NCI-H2227 treated with DMSO at 0.1 percent for 48 hours (cell line): ENCODE data around the gene BBOX1.
"Not testable (repeated sequence)": the region's sequence is repeated elsewhere in the genome, so short reads cannot be mapped to it uniquely, and the experiment has no call there.

ENCODE experiments used
- DNase-seq: peaks from one replicate; lab custom pipeline; 2025; lab: John Stamatoyannopoulos, UW

Gene BBOX1

DNA sequence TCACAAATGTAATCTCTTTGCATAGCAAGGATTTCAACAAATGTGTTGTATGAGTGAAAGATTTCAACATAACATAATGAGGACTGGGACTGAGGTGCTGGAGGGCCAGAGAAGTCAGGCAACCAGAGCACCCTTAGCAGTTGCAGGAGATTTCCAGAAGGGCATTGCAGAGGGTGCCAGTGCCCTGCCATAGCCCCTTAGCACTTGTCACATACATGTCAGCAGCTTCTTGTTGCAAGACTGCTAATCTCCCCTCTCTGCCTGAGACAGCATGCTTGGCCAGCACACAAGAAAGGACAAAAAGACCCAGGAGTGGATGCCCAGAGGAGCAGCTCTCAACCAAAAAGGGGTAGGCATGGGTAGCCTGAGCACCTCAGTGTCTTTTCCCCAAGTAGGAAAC is 43.2 kb downstream of the BBOX1 start:
- DNase-seq, result no peak

- no peak for DNase-seq
Observed at GRCh38 chr11:27084518-27084917, 43.9 kb downstream of the BBOX1 start.

- no peak for DNase-seq
Observed at GRCh38 chr11:27085111-27085510, 44.5 kb downstream of the BBOX1 start.

DNA sequence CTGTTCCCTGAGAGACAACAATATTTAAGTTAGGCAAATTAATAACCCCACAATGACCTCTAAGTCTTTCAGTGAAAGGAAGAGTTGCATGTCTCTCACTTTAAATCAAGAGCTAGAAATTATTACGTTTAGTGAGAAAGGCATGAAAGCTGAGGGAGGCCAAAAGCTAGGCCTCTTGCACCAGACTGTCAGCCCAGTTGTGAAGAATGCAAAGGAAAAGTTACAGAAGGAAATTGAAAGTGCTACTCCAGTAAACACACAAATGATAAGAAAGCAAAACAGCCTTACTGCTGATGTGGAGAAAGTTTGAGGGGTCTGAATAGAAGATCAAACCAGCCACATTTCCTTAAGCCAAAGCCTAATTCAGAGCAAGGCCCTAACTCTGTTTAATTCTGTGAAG is 45.0 kb downstream of the BBOX1 start:
- no peak for DNase-seq

DNA sequence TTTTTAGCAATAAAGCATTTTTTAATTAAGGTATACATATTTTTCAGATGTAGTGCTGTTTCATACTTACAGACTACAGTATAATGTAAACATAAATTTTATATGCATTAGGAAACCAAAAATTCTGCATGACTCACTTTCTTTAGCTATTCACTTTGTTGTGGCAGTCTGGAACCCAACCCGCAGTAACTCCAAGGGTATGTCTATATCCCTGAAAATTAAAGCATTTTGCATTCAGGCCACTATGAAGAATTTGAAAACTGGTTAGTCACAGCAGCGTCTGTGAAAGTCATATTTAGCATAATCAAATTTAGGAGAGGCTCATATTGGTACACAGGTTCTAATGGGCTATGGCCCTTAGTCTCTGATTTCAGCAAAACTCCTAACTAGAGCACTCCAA is 46.8 kb downstream of the BBOX1 start:
- no peak for DNase-seq

GRCh38 chr11:27088353-27088752 is 47.7 kb downstream of the BBOX1 start:
- no peak for DNase-seq

DNA sequence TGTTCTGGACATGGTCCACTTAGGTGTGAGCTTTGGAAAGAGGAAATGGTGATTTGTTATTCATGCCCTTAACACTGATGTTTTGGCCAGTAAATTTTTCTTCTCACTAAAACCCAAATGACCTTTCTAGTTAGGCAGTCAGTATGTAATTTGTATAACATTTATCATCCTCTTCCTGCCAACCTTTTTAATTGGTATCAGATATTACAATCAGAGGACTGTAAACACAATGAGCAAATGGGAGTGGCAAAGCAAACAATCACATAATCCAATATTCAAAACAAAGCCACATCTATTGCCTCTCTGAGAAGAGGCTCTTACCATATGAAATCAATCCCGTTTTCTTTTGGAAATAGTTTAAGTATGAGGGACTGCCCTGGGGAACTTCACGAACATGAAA is 49.1 kb downstream of the BBOX1 start:
- DNase-seq, result no peak

- not testable (repeated sequence) for DNase-seq
Observed at GRCh38 chr11:27090357-27090948, 49.8 kb downstream of the BBOX1 start.

DNA sequence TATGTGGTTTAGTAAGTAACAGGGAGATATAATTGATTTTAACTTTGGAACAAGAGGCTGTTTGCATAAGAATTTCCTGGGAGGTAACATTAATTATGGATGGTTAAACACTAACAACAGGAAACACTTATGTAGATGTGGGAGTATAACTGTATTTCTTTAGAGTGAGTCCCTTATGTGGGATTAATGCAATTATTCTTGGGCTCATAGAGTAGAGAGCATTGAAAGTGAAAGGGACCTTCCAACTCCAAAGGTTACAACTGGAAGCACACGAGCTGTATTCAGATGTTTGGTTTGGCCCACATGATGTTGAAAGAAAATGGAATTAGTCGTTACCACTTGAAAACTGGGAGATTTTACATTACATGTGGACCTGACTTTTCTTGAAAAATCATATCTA is 53.5 kb downstream of the BBOX1 start:
- no peak for DNase-seq

- DNase-seq, result no peak
Observed at GRCh38 chr11:27095059-27095458, 54.4 kb downstream of the BBOX1 start.

GRCh38 chr11:27095887-27096286 is 55.3 kb downstream of the BBOX1 start:
- no peak for DNase-seq

GRCh38 chr11:27097551-27097950 is 56.9 kb downstream of the BBOX1 start:
- DNase-seq, result no peak

GRCh38 chr11:27100534-27100933 is 59.9 kb downstream of the BBOX1 start:
- no peak for DNase-seq

DNA sequence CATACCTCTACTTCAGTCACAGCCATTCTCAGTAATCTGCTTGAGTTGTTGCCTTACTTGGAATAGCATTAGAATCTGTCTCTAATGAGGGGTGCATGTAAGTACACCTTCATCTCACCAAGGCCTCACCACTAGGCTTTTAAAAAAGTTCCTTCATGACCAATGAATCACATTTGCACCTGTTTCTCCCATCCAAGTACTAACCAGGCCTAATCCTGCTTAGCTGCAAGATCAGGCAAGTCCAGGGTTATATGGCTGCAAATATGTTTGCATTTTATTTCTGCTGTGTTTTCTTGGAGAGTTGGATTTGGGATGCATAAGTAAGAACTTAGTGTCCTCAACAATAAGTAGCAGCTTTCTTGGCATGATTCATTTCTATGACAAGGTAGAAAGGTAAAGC is 66.9 kb downstream of the BBOX1 start:
- no peak for DNase-seq

- DNase-seq, result no peak
Observed at GRCh38 chr11:27108809-27109208, 68.2 kb downstream of the BBOX1 start.

DNA sequence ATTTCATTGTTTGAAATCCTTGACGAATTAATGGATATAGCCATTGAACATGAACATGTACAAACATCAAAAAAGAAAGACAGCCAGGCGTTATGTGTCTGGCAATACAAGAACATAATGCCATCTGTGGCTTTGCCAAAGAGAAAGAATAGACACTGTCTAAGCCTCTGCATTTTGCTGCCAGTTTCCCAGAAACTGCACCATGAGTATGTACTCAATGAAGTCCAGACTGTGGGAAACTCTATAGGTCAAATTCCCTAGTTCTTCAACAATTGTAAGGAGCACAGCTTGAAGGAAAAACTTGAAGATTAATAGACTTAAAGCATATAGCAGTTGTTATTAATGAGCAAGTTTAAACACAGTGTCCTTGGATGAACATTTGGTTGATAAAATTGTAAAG is 71.3 kb downstream of the BBOX1 start:
- no peak for DNase-seq

- no peak for DNase-seq
Observed at GRCh38 chr11:27112946-27113345, 72.3 kb downstream of the BBOX1 start.

DNA sequence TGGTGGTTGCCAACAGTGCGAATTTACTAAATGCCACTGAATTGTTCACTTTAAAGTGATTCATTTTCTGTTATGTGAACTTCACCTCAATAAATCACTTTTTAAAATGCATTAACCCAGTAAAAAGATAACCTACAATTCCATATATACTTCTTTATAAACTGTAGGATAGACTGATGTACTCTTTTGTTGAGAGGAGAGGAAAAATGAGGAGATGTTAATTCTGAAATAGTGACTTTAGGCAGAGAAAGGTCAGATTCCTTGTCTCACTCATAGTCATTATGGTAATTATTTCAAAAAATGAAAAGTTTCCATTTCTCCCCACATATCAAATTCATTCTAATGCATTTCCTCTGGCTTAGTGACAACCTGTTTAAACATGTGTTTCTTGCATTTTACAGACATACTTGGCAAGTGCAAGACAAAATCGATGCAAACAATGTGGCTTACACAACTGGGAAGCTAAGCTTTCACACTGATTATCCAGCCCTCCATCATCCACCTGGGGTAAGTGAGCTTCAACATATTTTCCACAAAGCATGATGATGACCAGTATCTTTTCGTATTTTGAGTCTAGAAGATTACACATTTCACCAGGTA is 74.5 kb downstream of the BBOX1 start:
- no peak for DNase-seq

- peak; percentile 61 for DNase-seq
Observed at GRCh38 chr11:27116684-27117083, 76.1 kb downstream of the BBOX1 start.

DNA sequence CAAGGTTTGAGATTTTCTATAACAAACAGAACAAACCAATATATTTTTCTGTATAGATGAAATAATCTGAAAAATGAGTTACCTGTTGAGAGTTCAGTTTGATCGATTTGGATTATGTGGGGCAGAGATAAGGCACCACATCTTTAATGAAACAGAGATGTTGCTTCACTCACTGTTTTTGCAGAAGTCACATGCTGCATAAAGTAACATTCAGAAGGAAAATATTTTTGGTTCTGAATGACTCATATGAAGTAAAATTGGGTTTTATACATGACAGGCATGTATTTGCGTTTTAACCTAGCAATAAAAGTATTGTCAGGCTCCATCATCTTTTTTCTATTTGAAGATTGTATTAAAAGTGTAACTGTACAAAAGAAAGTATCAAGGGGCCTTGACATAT is 77.8 kb downstream of the BBOX1 start:
- no peak for DNase-seq

GRCh38 chr11:27118949-27119348 is 78.3 kb downstream of the BBOX1 start:
- no peak for DNase-seq

DNA sequence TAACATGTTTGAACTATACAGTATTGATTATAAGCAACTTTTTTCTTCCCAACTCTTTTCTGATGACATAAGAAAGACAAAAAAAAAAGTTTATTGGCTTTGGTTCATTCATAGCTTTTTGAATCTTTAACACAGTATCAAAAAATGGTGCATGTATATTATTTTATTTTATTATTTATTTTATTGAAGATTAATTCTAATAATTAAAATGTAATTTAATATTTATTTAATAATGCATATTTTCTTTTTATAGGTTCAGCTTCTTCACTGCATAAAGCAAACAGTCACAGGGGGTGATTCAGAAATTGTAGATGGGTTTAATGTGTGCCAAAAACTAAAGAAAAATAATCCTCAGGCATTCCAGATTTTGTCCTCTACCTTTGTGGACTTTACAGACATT is 78.8 kb downstream of the BBOX1 start:
- DNase-seq, result no peak

DNA sequence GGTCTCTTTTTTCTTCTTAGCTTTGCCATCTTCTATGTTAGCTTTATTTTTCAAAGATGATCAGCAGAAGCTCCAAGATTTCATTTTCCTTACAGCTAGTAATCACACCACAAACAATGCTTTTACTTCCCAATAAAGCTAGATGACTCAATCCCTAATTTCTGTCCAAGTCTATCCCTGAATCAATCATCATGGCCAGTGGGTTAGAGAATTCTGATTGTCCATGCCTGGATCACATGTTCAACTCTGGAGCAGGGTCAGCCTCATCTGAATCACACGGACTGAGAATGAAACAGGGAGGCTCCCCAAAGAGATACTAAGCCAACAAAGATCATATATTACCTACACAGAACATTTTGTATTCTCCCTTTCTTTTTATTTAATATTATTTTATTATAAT is 79.6 kb downstream of the BBOX1 start:
- no peak for DNase-seq

- no peak for DNase-seq
Observed at GRCh38 chr11:27122001-27122400, 81.4 kb downstream of the BBOX1 start.
